GM12865 (cell line): ENCODE results near the gene WDR17.

Experiments
- DNase-seq: peaks from one replicate; pipeline ENCODE4 v3.0.0; 2010; ENCODE audit warnings: low read depth
- H3K4me3 ChIP-seq: 2 replicates; pipeline ENCODE4 v1.5.1; 2011; ENCODE audit warnings: mild to moderate bottlenecking, low read depth, low read length, control low read depth
- TF ChIP-seq, protein P1 (sequence below): IDR thresholded peaks from 2 replicates; pipeline ENCODE4 v1.5.1; 2011; ENCODE audit warnings: low read length, control low read depth, low read depth, inconsistent platforms; ENCODE audit not compliant: insufficient read depth; ENCODE audit errors: missing control alignments

Gene WDR17

DNA sequence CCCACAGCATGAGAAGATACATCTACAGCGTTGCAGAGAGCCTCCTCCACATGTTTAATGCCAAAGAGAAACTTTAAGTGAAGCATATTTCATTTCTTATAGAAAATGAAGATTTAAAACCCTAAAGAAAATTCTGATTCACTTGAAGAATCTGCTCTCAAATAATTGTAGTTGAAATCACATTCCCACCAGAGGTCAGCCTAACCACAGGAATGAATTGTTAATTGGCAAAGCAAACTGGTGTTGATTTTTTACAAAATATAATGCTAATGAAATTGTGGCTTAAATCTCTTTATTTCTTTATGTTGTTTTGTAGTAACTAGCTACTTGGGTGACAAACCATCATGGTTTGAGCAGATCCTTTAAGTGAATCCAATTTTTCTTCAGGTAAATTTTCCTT lies 31.1 kb upstream of the WDR17 start:
- no peak overlapping the region for H3K4me3 ChIP-seq
- TF ChIP-seq, protein P1, sequence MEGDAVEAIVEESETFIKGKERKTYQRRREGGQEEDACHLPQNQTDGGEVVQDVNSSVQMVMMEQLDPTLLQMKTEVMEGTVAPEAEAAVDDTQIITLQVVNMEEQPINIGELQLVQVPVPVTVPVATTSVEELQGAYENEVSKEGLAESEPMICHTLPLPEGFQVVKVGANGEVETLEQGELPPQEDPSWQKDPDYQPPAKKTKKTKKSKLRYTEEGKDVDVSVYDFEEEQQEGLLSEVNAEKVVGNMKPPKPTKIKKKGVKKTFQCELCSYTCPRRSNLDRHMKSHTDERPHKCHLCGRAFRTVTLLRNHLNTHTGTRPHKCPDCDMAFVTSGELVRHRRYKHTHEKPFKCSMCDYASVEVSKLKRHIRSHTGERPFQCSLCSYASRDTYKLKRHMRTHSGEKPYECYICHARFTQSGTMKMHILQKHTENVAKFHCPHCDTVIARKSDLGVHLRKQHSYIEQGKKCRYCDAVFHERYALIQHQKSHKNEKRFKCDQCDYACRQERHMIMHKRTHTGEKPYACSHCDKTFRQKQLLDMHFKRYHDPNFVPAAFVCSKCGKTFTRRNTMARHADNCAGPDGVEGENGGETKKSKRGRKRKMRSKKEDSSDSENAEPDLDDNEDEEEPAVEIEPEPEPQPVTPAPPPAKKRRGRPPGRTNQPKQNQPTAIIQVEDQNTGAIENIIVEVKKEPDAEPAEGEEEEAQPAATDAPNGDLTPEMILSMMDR = peak; percentile 9
- DNase-seq = peak; percentile 41

DNA sequence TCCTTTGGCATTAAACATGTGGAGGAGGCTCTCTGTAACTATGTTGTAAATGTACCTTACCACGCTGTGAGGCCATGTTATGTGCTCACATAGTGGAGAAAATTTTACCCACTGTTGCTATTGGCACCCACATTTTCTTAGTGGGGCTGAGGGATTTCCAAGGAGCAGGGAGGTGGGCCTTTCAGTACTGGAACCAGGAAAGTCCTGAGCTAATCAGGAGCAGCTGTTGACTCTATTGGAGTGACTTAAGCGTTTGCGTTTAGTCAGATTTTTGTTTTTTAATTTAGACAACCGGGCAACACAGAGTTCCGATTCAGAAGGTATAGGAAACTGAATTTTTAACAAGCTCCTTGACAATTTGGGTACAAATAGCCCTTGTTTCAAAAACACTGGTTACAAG lies 30.7 kb upstream of the WDR17 start:
- no peak for DNase-seq
- TF ChIP-seq, protein P1 = no peak
- H3K4me3 ChIP-seq = no peak overlapping the region

DNA sequence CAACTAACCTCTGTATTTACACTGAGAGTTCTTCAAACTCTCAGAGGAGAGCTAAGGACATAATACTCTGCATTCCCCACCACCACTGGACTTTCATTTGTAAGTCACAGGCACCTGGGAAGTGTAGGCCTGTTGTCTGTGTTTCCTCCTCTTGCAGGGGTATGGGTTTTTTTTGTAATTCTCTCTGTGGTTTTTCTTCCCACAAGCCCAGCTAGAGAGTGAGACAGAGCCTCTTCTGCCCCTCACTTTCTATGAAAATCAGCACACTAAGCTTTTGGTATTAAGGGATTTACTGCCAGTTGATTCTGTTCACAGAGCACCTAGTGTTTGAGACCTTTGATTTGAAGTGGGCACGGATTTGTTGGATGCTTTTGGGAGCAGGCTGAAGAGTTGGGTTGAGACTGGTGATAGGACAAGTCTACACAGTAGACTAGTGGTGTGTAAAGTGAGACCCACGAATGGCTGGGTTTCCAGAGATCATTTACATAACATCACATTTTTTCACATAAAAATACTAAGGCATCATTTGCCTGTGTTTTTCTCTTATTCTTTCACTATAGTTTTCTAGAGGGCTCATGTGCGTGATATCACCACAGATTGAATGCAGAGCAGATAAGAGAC lies 28.9 kb upstream of the WDR17 start:
- H3K4me3 ChIP-seq = no peak overlapping the region
- DNase-seq = peak; percentile 44
- TF ChIP-seq, protein P1 = no peak

DNA sequence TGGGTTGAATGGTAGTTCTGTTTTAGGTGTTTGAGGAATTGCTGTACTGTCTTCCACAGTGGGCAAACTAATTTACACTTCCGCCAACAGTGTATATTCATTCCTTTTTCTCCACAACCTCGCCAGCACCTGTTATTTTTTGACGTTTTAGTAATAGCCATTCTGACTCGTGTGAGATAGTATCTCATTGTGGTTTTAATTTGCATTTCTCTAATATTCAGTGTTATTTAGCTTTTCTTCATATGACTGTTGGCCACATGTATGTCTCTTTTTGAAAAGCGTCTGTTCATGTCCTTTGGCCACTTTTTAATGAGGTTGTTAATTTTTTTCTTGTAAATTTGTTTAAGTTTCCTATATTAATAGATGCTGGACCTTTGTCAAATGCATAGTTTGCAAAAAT lies 26.9 kb upstream of the WDR17 start:
- no peak overlapping the region for H3K4me3 ChIP-seq
- DNase-seq = no peak
- TF ChIP-seq, protein P1 = no peak

DNA sequence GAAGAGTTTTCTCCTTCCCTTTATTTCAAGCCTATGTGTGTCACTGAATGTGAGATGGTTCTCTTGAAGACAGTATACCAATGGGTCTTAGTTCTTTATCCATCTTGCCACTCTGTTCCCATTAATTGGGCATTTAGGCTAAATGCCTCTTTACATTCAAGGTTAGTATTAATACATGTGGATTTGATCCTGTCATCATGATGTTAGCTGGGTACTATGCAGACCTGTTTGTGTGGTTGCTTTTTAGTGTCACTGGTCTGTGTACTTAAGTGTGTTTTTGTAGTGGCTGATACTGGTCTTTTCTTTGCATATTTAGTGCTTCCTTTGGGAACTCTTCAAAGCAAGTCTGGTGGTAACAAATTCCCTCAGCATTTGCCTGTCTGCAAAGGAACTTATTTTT lies 23.4 kb upstream of the WDR17 start:
- no peak overlapping the region for H3K4me3 ChIP-seq
- no peak for DNase-seq
- TF ChIP-seq, protein P1 = no peak

DNA sequence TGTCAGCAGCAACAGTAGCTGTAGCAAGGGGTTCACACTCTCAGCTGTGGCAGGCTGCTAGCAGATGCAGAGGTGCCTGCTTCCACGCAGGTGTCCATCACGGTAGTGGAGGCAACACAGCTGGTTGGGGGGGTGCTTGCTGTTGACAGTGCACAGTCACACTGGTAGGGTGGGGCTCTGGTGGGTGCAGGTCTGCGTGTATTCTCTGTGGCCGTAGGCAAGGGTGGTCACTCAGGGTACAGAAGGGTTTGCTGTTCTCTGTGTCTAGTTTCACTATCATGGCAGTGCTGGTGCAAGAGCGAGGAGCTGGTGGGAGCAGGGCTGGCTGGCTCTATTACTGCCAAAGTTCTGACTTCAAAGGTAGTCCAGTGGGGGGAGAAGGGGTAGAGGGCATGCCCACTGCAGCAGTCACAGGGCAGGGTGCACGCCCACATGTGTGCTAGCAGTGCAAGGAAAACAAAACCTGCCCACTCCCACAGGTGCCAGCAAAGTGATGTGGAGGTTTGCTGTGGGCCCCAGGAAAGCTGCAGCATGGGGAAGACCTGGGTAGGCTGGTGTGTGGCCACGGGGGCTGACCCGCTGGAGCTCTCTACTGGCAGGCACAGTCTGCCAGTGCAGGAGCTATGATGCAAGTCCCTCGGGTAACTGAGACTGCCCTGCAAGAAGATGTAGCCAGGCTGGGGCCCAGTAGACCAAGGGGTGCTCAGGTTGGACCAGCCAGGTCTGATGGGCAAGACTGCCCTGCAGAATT lies 21.6 kb upstream of the WDR17 start:
- no peak overlapping the region for H3K4me3 ChIP-seq
- TF ChIP-seq, protein P1 = no peak
- DNase-seq = no peak
